Endothelial cell (in vitro differentiated cells): ENCODE results near the gene EPC2. TPM values are rescaled to one million over a fixed set of nuclear protein-coding genes. Genes with fewer than 3 reads are reported as not detected.

Experiments
- DNase-seq: peaks from one replicate; pipeline ENCODE4 v3.0.0; 2021; ENCODE audit warnings: low spot score
- H3K27ac Mint-ChIP-seq: one replicate; pipeline ENCODE4 v1.8.0; 2021; ENCODE audit warnings: mixed read lengths, inconsistent platforms; ENCODE audit not compliant: unreplicated experiment
- H3K27me3 Mint-ChIP-seq: one replicate; pipeline ENCODE4 v1.8.0; 2021; ENCODE audit warnings: mild to moderate bottlenecking, moderate library complexity, mixed read lengths, inconsistent platforms; ENCODE audit not compliant: unreplicated experiment
- H3K36me3 Mint-ChIP-seq: one replicate; pipeline ENCODE4 v1.8.0; 2021; ENCODE audit warnings: mild to moderate bottlenecking, low read depth, mixed read lengths, inconsistent platforms; ENCODE audit not compliant: unreplicated experiment
- H3K4me1 Mint-ChIP-seq: one replicate; pipeline ENCODE4 v1.8.0; 2021; ENCODE audit warnings: mild to moderate bottlenecking, mixed read lengths, inconsistent platforms; ENCODE audit not compliant: unreplicated experiment
- H3K4me3 Mint-ChIP-seq: one replicate; pipeline ENCODE4 v1.8.0; 2021; ENCODE audit warnings: mild to moderate bottlenecking, mixed read lengths, inconsistent platforms; ENCODE audit not compliant: unreplicated experiment
- H3K9me3 Mint-ChIP-seq: one replicate; pipeline ENCODE4 v1.8.0; 2021; ENCODE audit warnings: mixed read lengths, inconsistent platforms; ENCODE audit not compliant: unreplicated experiment
- CTCF ChIP-seq: fragments of 200-600 bp; sonication (generic); IDR thresholded peaks from one replicate; pipeline ENCODE4 v1.5.0; 2021; ENCODE audit warnings: antibody characterized with exemption; ENCODE audit not compliant: unreplicated experiment
- total RNA-seq: library from RNA; stranded (reverse); fragmentation: NEBNext Ultra II Directional; extraction: Animal tissue kit (Norgen Biotek cat#: 25700); gene quantifications from one replicate; pipeline ENCODE4 v1.2.1, GENCODE V29; 2021; ENCODE audit not compliant: unreplicated experiment

Gene EPC2
- total RNA-seq, 1 donor from 2014 or later: 31.4 TPM

DNA sequence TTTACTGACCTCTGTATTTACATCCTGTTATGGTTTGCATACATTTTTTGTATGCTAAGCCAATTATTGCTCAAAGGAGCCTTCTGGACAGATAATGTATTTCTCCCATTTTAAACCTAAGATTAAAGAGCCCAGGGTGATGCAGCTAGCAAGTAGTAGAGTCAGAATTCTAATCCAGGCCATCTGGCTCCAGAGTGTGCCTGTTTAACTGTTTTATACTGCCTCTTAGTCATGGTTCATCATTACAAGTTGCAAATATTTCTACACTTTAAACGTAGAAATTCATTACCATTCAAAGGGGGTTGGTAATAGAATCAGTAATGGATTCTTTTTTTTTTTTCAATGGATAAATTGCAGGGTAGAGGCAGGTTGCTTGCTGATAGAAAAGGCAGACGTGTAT, 52.4 kb downstream of the EPC2 start:
- no peak for TF ChIP-seq CTCF
- no peaks in the 10 kb centered on the region for H3K27me3 Mint-ChIP-seq
- peaks cover 22% of the 10 kb centered on the region for H3K36me3 Mint-ChIP-seq
- H3K4me1 Mint-ChIP-seq: no peaks in the 10 kb centered on the region
- DNase-seq: no peak
- H3K9me3 Mint-ChIP-seq: no peaks in the 10 kb centered on the region
- no peak overlapping the region for H3K4me3 Mint-ChIP-seq
- no peak overlapping the region for H3K27ac Mint-ChIP-seq

DNA sequence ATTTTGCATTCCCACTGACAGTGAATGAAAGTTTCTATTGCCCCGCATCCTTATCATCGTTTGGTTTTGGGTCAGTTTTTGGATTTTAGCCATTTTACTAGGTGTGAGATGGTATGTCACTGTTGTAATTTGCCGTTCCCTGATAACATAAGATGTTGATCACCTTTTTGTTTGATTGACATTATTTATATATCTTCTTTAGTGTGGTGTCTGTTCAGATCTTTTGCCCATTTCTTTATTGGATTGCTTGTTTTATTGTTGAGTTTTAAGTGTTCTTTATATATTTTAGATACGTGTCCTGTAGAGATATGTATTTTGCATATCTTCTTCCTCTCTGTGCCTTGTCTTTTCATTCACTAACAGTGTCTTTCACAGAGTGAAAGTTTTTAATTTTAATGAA, 55.3 kb downstream of the EPC2 start:
- H3K9me3 Mint-ChIP-seq: no peaks in the 10 kb centered on the region

GRCh38 chr2:148701039-148701438, 56.5 kb downstream of the EPC2 start:
- Mint-ChIP-seq H3K9me3 (no peaks in the 10 kb centered on the region), H3K4me3 (no peak overlapping the region), H3K36me3 (peaks cover 32% of the 10 kb centered on the region), H3K27ac (no peak overlapping the region), H3K27me3 (peaks cover 3% of the 10 kb centered on the region), H3K4me1 (no peaks in the 10 kb centered on the region)
- DNase-seq: no peak
- TF ChIP-seq CTCF: no peak

More for the DNA sequence above, 55.3 kb downstream of the EPC2 start:
- Mint-ChIP-seq H3K27me3 (peaks cover 3% of the 10 kb centered on the region), H3K36me3 (peaks cover 25% of the 10 kb centered on the region), H3K4me3 (no peak overlapping the region), H3K27ac (no peak overlapping the region), H3K4me1 (no peaks in the 10 kb centered on the region)
- no peak for DNase-seq
- TF ChIP-seq CTCF: no peak

GRCh38 chr2:148701877-148702276, 57.3 kb downstream of the EPC2 start:
- Mint-ChIP-seq H3K9me3 (no peaks in the 10 kb centered on the region), H3K4me3 (no peak overlapping the region), H3K27me3 (peaks cover 3% of the 10 kb centered on the region), H3K36me3 (peaks cover 40% of the 10 kb centered on the region), H3K27ac (no peak overlapping the region), H3K4me1 (no peaks in the 10 kb centered on the region)
- no peak for DNase-seq
- TF ChIP-seq CTCF: no peak

GRCh38 chr2:148702475-148702874, 57.9 kb downstream of the EPC2 start:
- Mint-ChIP-seq H3K27me3 (peaks cover 3% of the 10 kb centered on the region), H3K4me1 (no peaks in the 10 kb centered on the region), H3K9me3 (no peaks in the 10 kb centered on the region), H3K4me3 (no peak overlapping the region), H3K27ac (no peak overlapping the region), H3K36me3 (peaks cover 43% of the 10 kb centered on the region)
- no peak for DNase-seq
- TF ChIP-seq CTCF: no peak
